Measurements from ENCODE around the gene CHRNB2.
A peak's percentile ranks its signal among the peaks of the same experiment; 100 is the strongest.

The CHRNB2 gene

DNA sequence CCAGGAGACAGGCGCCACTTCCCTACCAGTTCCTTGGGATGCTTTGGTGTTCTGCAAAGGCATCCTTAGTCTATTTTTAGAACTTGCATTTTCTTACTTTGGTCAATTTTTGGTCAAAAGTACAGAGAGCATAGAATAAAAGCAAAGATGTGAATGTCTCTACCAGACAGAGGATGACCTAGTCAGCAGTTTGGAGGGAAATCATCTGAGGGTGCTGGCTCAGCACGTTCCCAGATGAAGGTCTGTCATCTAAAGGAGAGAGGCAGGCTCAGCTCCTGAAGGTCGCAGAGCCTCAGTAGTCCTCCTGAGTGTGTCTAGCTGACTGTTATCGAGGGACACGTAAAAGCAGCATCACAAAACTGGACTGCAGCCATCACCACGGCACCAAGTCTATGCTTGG, 15.3 kb downstream of the CHRNB2 start:
- no peak for ATAC-seq

DNA sequence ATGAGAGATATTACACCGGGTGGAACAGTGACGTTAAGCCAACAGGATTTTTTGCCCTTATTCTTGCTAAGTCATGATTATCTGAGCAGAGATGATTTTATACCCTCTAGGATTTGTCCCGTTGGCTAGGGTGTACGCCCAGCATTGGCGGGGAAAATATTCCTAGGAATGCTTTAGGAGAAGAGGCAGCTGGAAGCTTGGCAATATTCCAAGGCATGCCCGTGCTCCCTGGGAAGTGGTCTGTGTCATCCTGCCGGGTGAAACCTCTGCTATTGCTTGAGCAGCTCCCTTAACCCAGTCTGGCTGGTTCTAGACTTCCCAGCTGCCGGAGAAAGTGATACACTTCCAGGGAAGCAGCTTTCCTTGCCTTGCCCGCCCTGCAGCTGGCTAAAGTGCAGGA, 16.2 kb downstream of the CHRNB2 start:
- no peak for ATAC-seq

DNA sequence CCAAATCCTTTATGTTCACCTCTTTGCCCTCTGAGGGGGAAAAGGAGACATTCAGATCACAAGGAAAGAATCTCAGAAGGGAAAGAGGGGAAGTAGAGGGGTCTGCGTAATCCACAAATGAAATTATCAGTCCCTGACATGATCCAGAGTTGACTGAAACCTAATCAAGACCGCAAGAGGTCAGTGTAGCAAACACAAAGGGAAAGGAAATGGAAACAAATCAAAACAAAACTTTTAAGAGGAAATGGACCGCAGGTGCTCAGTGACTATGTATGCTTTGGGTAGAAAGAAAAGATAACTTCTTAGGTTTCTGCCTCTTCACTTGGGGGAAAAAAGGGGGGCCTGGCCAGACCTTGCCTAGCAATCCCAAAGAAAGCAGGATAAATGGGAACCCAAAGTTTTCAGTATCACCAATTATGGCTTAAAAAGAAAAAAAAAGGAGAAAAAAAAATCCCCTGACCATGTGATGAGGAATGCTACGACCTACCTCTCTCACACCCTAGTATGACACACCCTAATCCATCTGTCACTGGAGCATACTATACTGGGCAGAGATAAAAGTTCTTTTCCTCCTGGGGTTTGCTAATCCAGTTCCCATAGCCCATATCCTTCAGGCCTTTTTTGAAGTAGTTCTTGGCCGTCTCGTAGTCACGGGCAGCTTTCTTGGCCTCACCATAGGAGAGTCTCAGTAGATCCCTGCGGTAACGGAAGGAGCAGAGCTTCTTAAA, 16.9 kb downstream of the CHRNB2 start:
- no peak for ATAC-seq

DNA sequence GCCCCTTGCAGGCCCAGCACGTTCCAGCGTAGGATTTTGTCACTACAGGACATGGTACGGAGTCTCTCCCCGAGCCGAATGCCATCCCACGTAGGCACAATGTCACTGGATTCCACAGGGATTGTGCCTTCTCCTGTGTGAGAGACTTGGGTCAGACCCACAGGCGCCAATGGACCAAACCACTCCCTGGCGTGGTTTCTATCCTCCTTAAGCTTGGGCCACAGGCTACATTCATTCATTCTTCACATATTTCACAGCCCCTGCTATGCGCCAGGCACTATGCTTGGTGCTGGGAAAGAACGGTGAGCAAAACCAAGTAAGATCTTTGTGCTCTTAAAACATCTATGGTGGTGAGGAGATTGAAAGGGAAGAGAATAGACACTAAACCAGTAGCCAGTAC, 18.7 kb downstream of the CHRNB2 start:
- ATAC-seq, result no peak

DNA sequence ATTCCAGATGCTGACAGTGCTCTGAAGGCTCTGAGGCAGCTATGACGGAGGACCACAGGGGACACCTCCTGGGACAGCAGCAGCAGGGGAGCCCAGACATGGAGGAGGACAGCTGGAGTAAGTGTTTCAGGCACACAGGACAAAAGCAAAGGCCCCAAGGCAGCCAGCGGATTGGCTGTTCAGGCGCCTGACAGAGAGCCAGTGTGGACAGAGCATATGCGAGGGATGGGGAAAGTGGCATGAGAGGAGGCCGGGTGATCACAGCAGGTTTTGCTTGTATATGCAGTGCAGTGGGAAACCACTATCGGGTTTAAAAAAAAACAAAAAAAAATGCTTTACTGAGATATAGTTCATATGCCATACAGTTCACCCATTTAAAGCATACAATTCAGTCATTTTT, 19.1 kb downstream of the CHRNB2 start:
- no peak for ATAC-seq

DNA sequence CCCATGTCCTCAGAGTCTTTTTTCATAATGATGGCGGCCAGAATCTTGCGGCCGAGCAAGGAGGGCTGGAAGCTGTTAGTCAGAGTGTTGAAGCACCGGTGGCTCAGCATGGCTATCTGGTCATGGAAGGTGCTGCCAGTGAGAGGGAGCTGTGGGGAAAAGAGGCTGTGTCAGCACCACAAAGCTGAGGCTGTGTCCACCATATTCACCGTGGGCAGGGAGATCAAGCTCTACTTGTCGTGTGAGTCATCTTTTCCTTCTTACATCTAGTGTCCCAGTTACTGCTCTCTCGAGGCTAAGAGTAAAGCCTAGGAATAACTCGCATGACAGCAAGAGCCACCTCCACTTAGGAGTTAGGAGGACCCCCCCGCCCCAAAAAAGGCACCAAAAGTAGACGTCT, 22.2 kb downstream of the CHRNB2 start:
- ATAC-seq, result no peak

DNA sequence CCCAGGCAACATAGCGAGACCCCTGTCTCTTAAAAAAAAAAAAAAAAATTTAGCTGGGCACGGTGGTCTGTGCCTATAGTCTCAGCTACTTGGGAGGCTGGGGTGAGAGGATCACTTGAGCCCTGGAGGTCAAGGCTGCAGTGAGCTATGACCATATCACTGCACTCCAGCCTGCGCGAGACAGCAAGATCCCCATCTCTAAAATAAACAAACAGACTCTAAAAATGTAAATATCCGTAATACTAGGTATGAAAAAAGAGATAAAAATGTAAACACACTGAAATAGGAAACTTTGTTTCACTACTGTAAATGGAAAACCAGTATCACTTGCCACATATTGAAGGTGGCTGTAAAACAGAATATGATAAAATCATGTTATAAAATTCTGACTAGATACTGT, 23.2 kb downstream of the CHRNB2 start:
- no peak for ATAC-seq

DNA sequence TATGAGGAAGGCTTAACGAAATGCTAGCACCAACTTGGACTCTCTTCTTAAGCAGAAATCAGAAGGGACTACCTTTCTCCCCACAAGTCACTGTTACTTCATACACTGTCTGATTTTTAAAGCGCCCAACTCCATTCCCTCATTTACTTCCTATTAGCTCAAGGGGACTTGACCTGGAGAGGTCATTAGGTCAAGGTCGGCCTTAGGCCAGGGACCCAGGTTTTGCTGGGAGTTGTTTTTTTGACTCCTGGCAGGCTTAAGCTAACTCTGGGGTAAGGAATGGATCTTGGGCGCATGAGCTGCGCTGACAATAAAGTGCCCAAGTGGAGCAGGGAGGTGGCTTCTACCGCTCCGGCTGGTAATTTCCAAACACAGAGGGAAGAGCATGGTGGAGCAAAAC, 23.6 kb downstream of the CHRNB2 start:
- no peak for ATAC-seq

DNA sequence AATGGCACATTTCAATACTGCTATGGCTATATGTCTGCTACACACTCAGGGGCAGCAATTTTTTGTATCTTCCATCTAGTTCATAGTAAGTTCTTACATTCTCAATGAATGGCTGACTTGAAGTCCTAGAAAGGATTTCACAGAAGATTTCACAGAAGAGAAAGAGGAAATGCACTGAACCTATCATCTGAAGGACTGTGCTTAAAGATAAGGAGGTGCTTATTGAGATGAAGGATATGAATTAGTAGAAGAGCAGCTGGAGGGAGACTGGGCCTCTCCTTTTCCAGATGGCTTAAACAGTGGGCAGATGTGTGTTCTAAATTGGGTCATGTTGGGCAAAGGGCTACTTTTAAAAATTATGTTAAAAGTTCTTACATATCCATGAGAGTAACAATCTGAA, 25.8 kb downstream of the CHRNB2 start:
- no peak for ATAC-seq

DNA sequence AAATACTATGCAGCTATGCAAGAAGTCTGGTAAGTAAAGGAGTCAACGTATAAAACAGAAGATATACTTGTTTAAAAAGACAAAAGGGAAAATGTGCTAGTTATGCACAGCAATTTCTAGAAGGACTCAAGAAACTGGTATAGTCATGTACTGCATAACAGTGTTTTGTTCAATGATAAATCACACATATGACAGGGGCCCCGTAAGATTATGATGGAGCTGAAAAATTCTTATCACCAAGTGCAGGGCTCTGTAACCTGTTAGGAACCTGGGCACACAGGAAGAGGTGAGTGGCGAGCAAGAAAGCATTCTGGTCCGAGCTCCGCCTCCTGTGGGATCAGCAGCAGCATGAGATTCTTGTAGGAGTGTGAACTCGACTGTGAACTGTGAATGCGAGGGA, 27.2 kb downstream of the CHRNB2 start:
- ATAC-seq, result no peak

DNA sequence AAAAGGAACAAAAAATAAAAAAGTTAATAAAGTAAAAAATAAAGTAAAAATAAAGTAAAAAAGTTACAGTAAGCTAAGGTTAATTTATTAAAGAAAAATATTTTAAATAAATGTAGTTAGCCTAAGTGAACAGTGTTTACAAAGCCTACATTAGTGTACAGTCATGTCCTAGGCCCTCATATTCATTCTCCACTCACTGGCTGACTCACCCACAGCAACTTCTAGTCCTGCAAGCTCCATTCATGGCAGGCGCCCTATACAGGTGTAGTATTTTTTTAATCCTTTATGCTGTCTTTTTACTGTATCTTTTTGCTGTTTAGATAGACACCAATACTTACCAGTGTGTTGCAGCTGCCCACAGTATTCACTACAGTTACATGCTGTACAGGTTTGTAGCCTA, 28.0 kb downstream of the CHRNB2 start:
- ATAC-seq, result peak; percentile 70 to 74

DNA sequence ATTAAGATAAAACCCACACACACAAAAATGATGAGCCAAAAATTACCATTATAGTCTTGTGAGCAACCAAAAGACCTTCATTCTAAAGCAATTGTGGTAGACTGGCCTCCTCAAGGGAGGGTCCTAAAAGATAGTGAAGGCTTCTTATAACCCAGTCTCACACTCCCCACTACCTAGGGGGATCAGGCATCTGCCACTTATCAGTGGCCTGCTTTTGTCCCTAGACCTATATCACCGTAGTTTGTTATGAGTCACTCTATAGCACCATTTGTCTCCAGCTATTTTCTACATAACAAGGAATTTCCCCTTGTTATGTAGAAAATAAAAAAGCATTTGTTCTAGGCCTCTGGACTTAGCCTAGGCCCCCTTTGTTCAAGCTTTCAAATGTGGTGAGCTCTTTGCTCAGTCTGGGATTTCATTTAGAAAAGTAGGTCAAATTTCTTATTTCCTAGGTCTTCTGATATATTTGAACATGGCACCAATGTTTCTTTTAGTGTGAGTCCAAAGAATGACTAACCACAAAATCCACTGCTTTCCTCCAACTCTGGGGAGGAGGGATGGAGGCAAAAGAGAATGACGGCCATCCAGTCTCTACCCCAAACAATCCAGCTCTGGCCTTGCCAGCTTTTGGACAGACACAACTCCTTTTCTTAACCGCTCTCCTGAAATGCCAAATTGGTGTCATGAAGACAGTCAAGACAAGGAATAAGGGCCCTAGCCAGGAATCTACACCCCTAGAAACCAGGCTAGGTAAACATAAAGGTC, 31.5 kb downstream of the CHRNB2 start:
- ATAC-seq, result no peak

DNA sequence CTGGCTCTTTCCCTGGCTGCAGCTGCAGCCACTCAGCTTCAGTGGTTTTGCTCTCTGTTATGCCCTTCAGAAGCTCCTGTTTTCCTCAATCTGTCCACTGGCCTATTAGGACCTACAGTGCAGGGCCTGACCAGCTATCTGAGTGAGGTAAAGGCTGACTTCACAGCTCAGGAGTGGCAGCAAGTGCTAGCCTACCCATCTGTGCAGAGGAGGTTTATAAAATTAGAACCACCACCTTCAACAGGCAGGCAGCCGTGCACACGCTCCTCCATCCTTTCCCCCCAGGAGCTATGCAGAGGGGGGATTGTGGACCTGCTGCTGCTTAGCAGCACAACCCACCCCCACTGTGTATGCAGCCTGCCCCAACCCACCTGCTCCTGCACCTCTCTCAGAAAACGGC, 32.1 kb downstream of the CHRNB2 start:
- ATAC-seq, result no peak

DNA sequence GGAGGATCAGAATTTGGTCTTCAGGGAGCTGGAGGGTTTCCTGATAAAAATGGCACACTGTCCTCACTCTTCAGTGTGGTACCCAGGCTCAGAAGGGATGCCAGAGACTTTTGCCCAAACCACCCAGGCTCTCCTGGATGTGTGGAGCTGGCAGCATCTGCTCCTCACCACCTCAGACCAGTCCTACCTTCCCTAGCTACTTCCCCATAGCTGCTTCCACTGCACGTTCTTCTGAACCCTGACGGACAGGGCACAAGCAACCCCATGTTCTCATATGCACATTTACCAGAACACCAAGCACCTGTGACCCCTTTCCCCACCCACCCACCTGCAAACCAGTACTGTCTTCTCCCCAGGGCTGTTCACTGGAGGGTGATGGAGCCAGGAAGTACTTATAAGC, 35.7 kb downstream of the CHRNB2 start:
- ATAC-seq, result no peak

DNA sequence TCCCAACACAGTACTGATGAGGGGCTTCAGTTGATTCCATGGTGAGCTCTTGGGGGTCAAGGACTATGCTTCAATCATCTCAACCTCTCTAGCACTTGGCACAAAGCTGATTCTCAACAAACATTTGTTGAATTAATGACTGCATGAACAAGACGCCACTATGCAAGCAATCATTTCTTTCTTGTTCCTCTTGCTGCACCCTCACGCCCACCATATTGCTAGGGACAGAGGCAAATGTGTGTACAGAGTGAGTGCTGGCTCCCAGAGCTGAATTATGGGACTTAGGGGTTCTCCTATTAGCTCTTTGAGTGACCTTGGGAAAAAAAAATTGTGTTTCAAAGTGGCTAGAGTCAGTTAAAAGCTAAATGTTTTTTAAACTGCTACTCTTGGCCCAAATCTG, 38.0 kb downstream of the CHRNB2 start:
- no peak for ATAC-seq

DNA sequence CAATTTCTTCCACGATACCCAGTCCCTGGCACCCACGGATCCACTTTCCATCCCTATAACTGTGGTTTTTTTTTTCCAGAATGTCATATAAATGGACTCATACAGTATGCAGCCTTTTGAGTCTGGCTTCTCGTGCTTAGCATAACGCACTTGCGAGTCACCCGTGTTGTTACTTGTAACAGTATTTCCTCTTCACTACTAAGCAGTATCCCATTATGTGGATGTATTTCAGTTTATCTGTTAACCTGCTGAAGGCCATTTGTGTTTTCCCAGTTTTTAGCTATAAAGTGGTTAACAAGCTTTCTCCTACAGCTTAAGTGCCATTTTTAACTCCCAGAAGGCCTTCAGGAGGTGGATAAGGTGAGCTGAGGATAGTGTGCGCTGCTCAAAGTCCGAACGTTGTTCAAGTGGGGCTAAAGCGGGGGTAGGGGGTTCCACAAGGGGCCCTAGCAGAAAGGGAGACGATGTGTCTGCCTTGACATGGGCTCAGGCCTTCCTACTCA, 39.6 kb downstream of the CHRNB2 start:
- ATAC-seq, result no peak

DNA sequence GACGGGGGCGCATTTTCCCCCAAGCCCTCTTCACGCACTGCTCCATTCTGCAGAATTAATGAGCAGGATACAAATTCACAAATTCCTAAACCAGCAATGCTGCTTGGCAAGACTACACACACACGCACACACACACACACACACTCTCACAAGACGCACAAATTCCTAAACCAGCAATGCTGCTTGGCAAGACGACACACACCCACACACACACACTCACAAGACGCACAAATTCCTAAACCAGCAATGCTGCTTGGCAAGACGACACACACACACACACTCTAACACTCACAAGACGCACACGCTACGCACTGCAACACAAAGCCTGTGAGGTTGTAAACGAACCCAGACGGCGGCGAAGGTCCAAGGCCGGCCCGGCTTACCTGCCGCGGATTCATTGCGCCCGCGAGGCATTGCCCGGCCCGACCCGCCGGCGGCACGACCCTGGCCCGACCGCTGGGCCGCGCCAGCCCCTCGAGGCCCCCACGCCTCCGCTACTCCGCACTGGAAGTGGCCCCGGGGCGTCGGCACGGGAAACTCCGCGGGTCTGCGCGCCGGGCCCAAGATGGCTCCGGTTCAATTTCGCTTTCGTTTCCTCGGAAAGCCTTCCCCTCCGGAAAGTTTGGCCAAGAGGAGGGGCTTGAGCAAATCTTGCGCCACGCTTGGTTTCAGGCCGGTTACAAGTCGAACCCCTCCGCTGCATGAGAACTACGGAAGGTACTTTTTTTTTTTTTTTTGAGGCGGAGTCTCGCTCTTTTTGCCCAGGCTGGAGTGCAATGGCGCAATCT, 40.2 kb downstream of the CHRNB2 start, which contains the start of gene ADAR:
ADAR (minus strand) TSS at position 578 of the 788 bp plus-strand sequence; CDS start at position 398, 180 bp downstream.
- ATAC-seq, result peak; percentile 77 to 78

DNA sequence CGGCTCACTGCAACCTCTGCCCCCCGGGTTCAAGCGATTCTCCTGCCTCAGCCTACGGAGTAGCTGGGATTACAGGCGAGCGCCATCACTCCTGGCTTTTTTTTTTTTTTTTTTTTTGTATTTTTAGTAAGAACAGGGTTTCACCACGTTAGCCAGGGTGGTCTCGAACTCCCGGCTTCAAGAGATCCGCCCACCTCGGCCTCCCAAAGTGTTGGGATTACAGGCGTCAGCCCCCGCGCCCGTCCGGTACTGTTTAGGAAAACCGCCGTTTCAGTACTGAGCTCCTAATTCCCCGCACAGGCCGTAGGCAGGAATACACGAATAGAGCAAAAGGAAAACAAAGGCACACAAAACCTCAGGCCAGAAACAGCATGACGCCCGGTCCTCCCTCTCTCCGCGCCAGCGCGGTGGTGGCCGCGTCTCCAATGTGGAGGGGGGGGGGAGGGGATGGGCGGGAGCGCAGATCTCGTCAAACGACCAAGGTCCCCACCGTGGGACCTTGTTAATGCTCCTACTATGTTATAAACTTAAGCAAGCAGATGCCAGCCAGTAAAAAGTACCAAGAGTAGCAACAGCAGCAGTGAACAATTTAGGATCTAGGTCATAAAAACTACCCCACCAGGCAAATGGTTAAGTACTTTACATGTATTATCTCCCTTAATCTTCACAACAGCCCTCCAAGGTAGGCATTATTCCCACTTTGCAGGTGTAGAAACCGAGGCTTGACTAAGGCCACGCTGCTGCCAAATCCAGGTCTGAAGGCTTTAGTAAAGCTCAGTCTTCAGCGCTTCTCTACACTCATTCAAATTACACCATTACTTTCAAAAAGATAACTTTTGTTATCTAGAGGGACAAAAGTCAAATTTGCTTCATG, 41.1 kb downstream of the CHRNB2 start:
- ATAC-seq, result no peak

DNA sequence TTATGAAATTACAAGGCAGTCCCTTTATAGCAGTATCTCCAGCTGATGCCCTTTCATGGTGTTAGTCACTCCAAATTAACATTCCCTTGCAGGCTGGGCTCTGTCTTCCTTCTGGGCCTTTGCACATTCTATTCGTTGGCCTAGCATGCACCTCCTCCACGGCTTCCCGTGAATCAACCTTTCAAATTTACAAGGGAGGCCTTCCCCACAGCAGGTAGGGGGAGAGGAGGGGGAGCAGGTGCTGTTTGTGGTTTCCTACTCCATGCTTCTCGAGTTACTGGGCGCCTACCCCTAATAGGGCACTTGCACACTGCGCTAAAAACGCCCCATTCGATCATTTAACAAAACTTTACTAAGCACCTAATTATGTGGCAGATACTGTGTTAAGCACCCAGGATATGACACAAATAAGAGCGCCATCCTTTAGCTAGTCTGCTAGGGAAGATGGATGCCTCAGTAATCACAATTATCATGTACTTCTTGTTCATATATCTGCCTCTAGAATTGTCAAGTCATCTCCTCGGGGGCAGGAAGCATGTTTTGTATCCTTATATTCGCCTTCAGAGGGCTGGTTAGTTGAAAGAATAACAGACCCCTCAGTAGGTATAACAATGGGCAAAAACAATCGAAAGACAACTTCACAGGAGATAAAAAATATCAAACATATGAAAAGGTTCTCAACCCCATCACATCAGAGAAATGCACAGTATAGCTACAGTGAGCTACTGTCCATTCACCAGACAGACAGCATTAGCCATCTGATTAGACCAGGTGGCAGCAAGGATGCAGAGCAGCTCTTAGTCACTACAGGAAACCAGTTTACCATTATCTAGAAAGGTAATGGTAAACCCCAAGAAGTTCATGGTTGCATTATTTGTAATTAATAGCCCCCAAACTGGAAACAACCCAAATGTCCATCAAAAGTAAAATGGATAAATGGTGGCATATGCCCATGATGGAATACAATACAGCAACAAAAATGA, 42.1 kb downstream of the CHRNB2 start:
- peak; percentile 30 to 32 for ATAC-seq

DNA sequence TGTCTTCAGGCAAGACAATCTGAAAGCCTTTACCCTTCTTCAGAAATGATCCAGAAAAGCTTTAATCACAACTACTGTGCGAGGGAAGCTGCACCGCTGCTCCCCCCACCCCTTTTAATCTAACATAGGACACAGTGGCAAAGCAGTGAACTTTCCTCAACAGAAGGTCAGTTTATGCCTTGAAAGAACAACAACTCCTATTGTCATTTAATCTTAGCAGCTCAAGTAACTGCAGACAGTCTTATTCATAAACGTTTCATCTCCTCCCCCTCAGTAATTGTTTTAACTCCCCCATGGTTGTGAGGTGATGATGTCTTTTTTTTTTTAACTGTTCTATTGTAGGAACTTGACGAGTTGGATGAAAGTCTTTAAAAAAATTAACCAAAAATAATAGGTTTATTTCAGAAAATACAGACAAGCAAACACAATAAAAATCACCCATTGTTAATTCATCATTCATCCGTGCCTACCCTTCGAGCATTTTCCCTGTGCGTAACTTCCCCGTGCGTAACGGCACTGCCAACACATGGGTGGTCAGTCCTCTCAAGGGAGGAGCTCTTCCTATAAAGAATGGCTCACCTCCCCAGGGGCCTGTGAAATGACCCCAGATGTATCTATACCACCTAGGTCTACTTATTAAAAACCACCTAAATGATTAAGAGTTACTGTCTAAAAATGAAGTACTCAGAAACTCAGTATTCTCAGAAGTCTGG, 43.7 kb downstream of the CHRNB2 start:
- no peak for ATAC-seq
